Fibroblast of pulmonary artery (primary cell): ENCODE data around the gene TGM2.

ENCODE experiments used
- DNase-seq: peaks from one replicate; pipeline ENCODE4 v3.0.0-alpha.2; 2010; ENCODE audit warnings: low read depth
- H3K4me3 ChIP-seq: replicated peaks from 2 replicates; pipeline ENCODE4 v1.5.1; 2011; ENCODE audit warnings: low read depth, mild to moderate bottlenecking, control low read depth, low read length, moderate library complexity
- CTCF ChIP-seq: IDR thresholded peaks from 2 replicates; pipeline ENCODE4 v1.5.1; 2011; ENCODE audit warnings: mild to moderate bottlenecking, control low read depth, low read length, inconsistent platforms; ENCODE audit errors: missing control alignments

Gene TGM2

GRCh38 chr20:38165966-38166702, 1.1 kb upstream of the TGM2 start:
- peak; percentile 56 for DNase-seq
- no peak overlapping the region for H3K4me3 ChIP-seq
- TF ChIP-seq CTCF, result no peak

- DNase-seq, result no peak
- H3K4me3 ChIP-seq, result peak overlapping the region; percentile 63
- TF ChIP-seq CTCF, result no peak
These were observed 414 bp downstream of the TGM2 start for GRCh38 chr20:38164624-38165088.

- no peak for DNase-seq
- no peak for TF ChIP-seq CTCF
- H3K4me3 ChIP-seq, result peak overlapping the region; percentile 63
These were observed 1.0 kb downstream of the TGM2 start for GRCh38 chr20:38164069-38164468.

DNA sequence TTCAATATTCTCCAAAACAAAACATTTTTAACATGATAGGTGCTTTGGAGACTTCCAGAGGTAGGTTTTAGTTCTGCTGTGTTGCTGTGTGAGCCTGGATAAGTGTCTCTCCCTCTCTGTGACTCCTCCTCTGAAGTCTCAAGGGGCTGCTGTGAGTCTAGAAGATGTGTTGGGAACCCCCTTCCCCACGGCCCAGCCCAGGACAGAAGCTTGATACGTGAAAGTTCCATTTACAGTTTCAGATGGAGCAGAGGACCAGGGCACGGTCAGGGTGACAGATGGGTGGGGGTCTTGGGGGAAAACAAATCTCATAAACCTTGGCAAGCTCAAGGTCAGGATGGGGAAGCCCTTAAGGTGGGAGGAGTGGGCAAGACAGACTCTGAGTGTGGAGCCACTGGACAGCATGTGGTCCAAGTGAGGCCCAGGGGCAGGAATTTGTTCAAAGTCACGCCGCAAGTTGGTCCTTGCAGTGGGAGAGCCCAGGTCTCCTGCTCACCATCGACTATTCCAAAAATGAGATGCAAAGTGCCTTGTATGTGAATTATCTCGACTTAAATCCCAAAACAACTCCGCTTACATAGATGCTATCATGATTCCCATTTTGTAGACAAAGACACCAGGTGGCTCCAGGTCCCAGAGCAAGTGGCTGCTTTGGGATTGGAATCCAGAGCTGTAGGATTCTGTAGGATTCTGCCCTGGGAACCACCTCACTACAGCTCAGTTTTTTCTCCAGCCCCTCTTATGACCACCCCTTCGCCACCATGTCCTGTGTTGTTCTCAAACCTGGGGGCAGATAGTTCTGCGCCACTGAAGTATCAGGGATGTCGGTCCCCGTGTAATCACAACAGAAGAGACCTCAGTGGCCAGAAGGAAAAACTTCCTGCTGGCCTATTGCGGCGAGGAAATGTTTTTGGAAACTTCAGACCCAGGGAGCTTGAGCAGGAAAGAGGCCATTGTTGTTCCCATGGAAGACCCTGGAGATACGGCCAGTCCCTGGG, 1.9 kb downstream of the TGM2 start:
- H3K4me3 ChIP-seq, result peak overlapping the region; percentile 63
- TF ChIP-seq CTCF, result no peak
- no peak for DNase-seq

DNA sequence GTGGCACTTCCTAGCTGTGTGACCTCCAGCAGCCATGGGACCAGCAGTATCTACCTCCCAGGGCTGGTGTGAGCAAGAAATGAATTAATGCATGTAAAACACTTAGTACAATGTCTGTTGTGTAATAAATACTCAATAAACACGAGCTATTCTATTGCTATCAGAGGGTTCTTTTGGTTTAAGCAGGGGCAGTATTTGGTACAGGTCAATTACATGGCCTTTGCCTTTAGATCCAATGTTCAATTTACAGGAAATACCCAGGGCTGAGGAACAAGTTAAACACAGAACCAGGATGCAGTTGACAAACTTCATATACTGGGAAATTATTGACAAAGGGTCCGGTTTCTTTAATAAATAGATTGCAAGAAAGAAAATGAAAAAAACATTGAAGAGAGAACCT, 2.9 kb downstream of the TGM2 start:
- no peak for DNase-seq
- TF ChIP-seq CTCF, result no peak
- H3K4me3 ChIP-seq, result no peak overlapping the region

GRCh38 chr20:38161412-38161774, 3.7 kb downstream of the TGM2 start:
- H3K4me3 ChIP-seq, result no peak overlapping the region
- no peak for TF ChIP-seq CTCF
- no peak for DNase-seq
